LHCN-M2 (cell line): ENCODE measurements around the gene PNRC1. TPM values are rescaled to one million over a fixed set of nuclear protein-coding genes. Genes with fewer than 3 reads are reported as not detected.
"Not testable (repeated sequence)": the region's sequence is repeated elsewhere in the genome, so short reads cannot be mapped to it uniquely, and the experiment has no call there.

ENCODE experiments used
- DNase-seq: peaks from one replicate; pipeline ENCODE4 v3.0.0-alpha.2; 2012; ENCODE audit warnings: low read depth
- polyA plus RNA-seq: library from polyadenylated mRNA; unstranded; fragments of >200 nt; gene quantifications from one replicate; pipeline ENCODE4 v1.2.1, GENCODE V29; 2012; ENCODE audit warnings: missing spikeins
- total RNA-seq: library from RNA; depleted of rRNA; stranded (reverse); fragments of >200 nt; gene quantifications from 2 replicates; pipeline ENCODE4 v1.2.3, GENCODE V29; 2014; rRNA removed

Gene PNRC1
- 28.7 and 35.6 TPM in 2 replicates for total RNA-seq
- 23.4 TPM for polyA plus RNA-seq

GRCh38 chr6:89080281-89081128 is at the start of gene PNRC1:
TSS of gene PNRC1 (plus strand) at chr6:89080751. CDS start at chr6:89080895, 144 bp downstream.
- DNase-seq, result peak; percentile 98

DNA sequence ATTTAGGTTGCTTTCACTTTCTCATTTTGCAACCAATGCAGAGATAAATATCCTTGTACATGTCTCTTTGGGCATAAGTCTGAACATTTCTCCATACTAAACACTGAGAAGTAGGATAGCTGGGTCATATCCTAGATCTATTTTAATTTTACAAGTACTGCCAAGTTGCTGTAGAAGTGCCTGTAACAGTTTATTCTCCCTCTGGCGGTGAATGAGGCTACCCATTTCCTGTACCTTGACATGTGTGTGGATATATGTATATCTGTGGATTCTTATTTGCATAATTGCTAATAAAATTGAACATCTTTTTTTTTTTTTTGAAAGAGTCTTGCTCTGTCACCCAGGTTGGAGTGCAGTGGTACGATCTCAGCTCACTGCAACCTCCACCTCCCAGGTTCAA is 48.0 kb upstream of the PNRC1 start:
- no peak for DNase-seq

DNA sequence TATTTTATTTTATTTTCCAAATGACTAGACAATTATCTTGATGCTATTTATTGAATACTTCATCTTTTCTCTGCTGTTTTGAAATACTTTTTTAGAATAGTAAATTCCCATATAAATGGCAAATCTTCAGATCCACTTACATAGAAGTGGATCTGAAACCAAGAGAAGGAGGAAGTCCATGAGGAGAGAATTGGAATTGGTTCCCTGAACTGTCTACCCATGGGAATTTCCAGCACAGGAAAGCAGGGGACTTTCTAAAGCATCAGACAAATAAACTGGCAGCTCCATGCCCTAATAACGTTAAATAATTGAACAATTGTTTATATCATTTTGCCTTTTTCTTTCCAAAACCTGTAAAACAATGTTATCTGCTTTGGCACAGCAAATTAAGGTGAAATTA is 47.1 kb upstream of the PNRC1 start:
- DNase-seq, result no peak

GRCh38 chr6:89034116-89034515 is 46.4 kb upstream of the PNRC1 start:
- not testable (repeated sequence) for DNase-seq

GRCh38 chr6:89034586-89035251 is 45.8 kb upstream of the PNRC1 start:
- peak; percentile 84 for DNase-seq

GRCh38 chr6:89035252-89036101 is 45.1 kb upstream of the PNRC1 start:
- peak; percentile 99 for DNase-seq

DNA sequence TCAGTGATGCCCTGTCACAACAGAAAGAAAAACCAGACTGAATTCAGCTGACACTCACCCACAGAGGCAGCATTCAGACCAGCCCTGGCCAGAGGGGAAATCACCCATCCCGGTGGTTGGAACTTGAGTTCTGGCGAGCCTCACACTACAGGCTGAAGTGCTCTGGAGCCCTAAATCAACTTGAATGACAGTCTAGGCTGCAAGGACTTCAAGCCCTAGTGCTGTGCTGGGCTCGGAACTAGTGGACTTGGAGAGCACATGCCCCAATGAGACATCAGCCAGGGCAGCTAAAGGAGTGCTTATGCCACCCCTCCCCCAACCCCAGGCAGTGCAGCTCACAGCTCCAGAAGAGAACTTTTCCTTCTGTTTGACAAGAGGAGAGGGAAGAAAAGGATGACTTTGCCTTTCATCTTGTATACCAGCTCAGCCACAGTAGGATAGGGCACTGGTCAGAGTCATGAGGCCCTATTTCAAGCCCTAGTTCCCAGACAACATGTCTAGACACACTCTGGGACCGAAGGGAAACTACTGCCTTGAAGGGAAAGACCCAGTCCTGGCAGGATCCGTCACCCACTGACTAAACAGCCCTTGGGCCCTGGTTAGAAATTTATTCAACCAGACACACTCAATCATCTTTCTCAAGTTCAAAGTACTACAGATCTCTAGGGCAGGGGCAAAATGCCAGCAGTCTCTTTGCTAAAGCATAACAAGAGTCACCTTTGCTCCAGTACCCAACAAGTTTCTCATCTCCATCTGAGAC is 43.2 kb upstream of the PNRC1 start:
- DNase-seq, result peak; percentile 19

GRCh38 chr6:89037901-89038293 is 42.7 kb upstream of the PNRC1 start:
- not testable (repeated sequence) for DNase-seq

GRCh38 chr6:89042664-89043063 is 37.9 kb upstream of the PNRC1 start:
- DNase-seq, result no peak

DNA sequence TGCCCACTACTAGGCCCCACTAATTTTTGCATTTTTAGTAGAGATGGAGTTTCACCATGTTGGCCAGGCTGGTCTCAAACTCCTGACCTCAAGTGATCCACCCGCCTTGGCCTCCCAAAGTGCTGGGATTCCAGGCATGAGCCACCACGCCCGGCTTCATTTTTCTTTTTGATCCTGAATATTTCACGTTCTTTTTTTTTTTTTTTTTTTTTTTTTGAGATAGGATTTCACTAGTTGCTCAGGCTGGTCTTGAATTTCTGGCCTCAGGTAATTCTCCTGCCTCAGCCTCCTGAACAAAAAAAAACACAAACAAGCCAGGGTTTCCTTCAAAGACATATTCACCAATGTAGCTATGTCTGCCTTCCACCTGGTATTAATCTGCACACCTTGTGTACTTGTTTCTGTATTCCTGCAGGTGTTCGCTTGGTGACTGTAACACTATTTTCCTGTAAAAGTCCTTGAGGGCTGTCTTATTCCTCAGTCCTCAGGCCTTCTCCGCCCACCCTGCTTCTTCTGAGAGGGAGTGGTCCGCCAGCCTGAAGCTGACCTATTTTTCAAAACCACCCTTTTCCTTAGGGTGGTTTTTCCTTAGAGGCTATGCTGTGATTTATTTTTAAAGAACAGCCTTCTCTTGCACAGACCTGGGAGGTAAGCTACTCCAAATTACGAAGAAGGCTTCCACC is 36.1 kb upstream of the PNRC1 start:
- no peak for DNase-seq

DNA sequence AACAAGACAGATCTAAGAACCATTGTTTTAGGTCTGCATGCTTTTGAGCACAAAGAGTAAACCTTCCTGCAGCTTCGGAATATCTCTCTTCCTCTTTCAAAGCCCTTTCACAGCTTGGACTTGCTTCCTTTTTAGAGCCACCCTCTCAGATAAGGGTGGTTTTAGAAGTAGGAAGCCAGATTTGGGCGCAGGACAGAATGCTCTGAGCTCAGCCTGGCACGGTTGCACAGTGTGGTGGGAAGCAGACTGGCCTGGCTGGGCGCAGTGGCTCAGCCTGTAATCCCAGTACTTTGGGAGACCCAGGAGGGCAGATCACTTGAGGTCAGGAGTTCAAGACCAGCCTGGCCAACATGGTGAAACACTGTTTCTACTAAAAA is 35.6 kb upstream of the PNRC1 start:
- no peak for DNase-seq

GRCh38 chr6:89045576-89045975 is 35.0 kb upstream of the PNRC1 start:
- peak; percentile 32 for DNase-seq

- no peak for DNase-seq
Observed at GRCh38 chr6:89047473-89047872, 33.1 kb upstream of the PNRC1 start.

- no peak for DNase-seq
Observed at GRCh38 chr6:89048288-89048923, 32.1 kb upstream of the PNRC1 start.

DNA sequence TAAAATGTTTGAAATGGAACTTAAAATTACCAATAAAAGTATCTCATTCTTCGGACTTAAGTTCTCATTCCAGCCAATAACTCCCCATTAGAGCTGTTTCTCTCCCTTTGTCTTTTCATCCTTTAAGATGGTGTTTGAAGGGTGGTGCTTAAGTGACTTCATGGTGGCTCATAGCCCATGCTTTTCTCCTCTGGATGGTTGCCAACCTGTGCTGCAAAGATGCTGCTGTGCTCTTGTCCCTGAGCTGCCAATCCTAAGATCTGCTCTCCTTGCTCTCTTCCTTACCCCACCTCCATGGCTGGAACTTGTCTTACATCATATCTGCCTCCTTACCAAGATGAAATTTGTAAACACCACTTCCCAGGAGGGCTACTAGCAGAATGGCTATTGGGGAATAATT is 31.6 kb upstream of the PNRC1 start:
- peak; percentile 67 for DNase-seq

GRCh38 chr6:89050155-89050554 is 30.4 kb upstream of the PNRC1 start:
- DNase-seq, result peak; percentile 74

DNA sequence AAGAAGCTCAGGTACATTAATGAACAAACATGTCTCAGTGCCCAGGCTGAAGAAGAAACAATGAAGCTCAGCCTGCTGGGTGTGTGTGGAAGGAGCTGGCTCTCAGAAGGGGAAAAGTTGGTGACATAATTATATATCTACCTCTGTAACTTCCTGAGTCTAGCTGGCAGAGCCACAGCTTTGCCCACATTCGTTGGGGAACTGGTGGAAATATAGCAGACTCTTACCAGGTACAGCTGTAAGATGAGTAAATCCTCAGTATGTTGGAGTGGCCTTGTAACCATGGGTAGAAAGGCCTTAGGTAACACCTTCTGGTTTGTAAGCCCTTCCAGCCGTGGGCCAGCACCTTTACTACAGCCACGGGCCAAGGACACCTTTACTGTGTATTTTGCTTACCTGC is 29.9 kb upstream of the PNRC1 start:
- DNase-seq, result no peak

DNA sequence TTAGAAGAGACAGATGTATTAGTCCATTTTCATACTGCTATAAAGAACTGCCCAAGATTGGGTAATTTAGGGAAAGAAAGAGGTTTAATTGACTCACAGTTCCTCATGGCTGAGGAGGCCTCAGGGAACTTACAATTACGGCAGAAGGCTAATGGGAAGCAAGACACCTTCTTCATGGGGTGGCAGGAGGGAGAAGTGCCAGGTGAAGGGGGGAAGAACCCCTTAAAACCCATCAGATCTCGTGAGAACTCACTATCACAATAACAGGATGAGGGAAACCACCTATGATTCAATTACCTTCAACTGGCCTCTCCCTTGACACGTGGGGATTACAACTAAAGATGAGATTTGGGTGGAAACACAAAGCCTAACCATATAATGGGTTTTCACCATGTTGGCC is 28.9 kb upstream of the PNRC1 start:
- DNase-seq, result no peak

DNA sequence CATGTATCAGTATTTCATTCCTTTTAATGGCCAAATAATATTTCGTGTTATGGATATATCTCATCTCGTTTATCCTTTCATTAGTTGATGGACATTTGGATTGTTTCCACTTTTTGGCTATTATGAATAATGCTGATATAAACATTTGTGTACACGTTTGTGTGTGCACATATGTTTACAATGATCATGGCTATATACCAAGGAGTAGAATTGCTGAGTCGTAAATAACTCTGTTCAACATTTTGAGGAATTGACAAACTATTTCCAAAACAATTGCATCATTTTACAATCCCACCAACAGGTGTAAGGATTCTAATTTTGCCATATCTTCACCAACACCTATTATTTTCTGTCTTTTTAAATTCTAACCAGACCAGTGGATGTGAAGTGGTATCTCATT is 26.3 kb upstream of the PNRC1 start:
- no peak for DNase-seq

GRCh38 chr6:89057759-89058158 is 22.8 kb upstream of the PNRC1 start:
- DNase-seq, result no peak
